Uterus (tissue), 2 donors: ENCODE results near the gene ABCA1.

ENCODE experiments used
- POLR2A ChIP-seq, 2 donors: fragments of 450-650 bp; IDR thresholded peaks; one replicate each; pipeline ENCODE4 v1.6.1; 2016; ENCODE audit warnings: antibody characterized with exemption in 2 of 2, mild to moderate bottlenecking in 1 of 2, moderate library complexity in 1 of 2
- TF ChIP-seq, protein P1 (sequence below), 4 experiments: fragments of 200-600 bp in 2 of 4; fragments of 450-650 bp in 2 of 4; sonication (generic) in 2 of 4; IDR thresholded peaks; one replicate each; pipeline ENCODE4 v1.5.1; 2016 to 2019; ENCODE audit warnings: antibody characterized with exemption in 4 of 4, mild to moderate bottlenecking in 2 of 4, moderate library complexity in 1 of 4

DNA sequence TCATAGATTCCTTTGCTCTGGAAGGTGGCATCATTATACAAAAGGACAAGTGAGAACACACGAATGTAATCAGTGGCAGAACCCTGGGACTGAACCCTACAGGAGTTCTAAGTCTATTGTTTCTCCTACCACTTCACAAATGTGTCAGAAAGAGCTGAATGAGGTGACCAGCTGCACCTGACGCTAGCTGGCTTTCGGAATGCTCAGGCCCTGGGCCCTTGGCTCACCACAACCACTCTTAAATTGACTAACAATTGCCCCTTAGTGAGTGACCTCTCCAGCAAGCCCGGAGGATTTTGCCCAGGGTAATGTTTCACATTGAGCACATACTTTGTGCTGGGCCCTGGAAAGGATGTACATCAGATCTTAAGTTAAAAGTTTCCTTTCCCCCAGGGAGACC, 41.2 kb upstream of the ABCA1 start:
- TF ChIP-seq, protein P1, sequence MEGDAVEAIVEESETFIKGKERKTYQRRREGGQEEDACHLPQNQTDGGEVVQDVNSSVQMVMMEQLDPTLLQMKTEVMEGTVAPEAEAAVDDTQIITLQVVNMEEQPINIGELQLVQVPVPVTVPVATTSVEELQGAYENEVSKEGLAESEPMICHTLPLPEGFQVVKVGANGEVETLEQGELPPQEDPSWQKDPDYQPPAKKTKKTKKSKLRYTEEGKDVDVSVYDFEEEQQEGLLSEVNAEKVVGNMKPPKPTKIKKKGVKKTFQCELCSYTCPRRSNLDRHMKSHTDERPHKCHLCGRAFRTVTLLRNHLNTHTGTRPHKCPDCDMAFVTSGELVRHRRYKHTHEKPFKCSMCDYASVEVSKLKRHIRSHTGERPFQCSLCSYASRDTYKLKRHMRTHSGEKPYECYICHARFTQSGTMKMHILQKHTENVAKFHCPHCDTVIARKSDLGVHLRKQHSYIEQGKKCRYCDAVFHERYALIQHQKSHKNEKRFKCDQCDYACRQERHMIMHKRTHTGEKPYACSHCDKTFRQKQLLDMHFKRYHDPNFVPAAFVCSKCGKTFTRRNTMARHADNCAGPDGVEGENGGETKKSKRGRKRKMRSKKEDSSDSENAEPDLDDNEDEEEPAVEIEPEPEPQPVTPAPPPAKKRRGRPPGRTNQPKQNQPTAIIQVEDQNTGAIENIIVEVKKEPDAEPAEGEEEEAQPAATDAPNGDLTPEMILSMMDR (IDR thresholded peaks at IDR 0.05), result no peak
- TF ChIP-seq POLR2A (IDR thresholded peaks at IDR 0.05), result no peak
